NCI-H2227 treated with DMSO at 0.1 percent for 48 hours (cell line): ENCODE measurements around the gene MCRIP1.

Experiments used
- DNase-seq: peaks from one replicate; lab custom pipeline; 2025; lab: John Stamatoyannopoulos, UW

Gene MCRIP1

DNA sequence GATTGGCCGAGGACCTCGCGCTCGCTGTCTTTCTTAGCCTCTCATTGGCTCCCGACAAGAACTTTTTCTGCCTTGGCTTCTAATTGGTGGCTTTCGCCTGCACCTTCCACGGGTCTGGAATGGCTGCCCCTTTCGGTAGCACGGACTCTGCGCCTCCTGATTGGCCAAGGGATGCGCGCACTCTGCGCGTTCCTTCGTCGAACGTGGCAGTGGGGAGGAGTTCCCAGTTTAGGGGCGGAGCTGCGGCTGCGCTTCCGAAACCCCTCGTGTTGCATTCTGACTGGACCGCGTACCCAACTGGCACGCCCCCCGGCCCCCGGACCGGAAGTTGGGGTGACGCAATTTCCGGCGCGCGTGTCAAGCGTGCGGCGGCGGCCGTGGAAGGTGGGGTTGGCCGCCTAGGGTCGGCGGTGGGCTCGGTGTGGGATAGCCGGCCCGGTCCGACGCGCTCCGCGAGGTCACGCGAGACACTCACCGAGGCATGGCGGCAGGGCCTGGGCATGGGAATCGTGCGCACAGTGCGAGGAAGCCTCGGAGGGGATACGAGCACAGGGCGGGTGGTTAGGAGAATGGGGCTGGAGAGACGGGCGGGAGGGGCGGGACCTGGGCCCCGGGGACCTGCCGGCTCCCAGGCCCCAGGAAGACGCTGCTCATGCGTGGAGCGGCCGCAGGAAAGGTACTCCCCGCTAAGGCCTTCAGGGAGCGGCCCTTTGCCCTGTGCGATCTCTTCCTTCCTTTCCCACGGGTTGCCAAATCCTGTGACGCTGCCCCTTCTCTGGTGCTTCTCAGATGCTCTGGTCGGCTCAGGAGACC, 27.9 kb upstream of the MCRIP1 start:
- DNase-seq = peak; percentile 99

- DNase-seq = no peak
These were observed 27.0 kb upstream of the MCRIP1 start, which contains the start of gene P4HB for GRCh38 chr17:81859906-81860755. TSS of gene P4HB (minus strand) at chr17:81860535. CDS start at chr17:81860471, 64 bp downstream.

- DNase-seq = no peak
These were observed 26.1 kb upstream of the MCRIP1 start for GRCh38 chr17:81858967-81859905.

GRCh38 chr17:81858170-81858966, 25.3 kb upstream of the MCRIP1 start:
- DNase-seq = no peak

- no peak for DNase-seq
These were observed 22.1 kb upstream of the MCRIP1 start for GRCh38 chr17:81854974-81855774.

GRCh38 chr17:81852237-81852636, 19.1 kb upstream of the MCRIP1 start:
- no peak for DNase-seq

- no peak for DNase-seq
These were observed 18.3 kb upstream of the MCRIP1 start for GRCh38 chr17:81851423-81851822.

DNA sequence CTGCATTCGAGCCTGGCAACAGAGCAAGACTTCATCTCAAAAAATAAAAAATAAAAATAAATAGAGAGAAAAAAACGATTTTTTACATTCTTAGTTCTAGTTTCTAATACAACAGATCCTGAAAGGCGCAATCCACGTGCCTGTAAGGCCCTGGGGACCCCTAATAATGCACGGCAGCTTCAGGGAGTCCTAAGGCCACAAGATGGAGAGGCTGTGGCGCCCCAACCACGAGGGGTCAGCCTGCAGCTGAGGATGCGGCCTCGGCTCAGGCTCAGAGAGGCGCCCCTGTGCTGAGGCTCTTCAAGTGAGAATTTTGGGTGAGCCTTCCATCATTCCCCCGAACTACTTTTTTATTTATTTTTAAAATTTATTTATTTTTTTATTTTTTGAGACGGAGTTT, 16.4 kb upstream of the MCRIP1 start:
- DNase-seq = no peak

DNA sequence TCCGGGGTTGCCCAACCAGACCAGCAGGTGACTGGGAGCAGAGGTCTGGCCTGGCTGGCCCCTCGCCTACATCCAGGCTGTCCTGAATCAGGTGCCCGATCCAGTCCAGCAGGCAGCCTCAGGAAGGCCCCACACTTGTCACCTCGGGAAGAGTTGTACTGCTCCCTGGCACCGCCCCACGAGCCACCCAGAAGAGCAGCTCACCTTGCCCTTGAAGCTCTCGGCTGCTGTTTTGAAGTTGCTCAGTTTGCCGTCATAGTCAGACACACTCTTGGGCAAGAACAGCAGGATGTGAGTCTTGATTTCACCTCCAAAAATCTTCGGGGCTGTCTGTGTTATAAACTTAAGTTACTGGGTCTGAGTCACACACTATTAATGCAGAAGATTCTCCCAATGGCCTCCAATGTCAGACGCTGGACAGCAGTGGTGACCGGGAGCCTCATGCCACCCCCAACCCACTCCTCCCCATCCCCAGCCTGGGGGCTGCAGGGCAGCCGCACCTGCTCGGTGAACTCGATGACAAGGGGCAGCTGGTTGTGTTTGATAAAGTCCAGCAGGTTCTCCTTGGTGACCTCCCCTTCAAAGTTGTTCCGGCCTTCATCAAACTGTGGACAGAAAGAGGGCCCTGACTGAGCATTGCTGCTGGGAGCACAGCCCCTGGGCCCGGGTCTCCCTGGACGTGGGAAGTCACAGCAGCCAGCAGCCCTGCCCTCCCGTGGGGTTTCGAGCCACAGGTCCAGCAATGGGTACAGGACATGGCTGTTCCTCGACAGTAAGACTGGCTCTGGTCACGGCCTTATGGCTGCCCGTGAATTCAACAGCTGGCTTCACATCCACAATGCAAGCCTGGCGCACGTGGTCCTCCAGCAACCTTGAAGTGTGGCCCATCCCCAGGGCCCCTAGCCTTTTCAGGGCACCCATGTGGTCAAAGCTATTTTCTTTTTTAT, 13.9 kb upstream of the MCRIP1 start:
- no peak for DNase-seq

- no peak for DNase-seq
These were observed 13.0 kb upstream of the MCRIP1 start for GRCh38 chr17:81845881-81846742.

GRCh38 chr17:81845361-81845760, 12.3 kb upstream of the MCRIP1 start:
- no peak for DNase-seq

DNA sequence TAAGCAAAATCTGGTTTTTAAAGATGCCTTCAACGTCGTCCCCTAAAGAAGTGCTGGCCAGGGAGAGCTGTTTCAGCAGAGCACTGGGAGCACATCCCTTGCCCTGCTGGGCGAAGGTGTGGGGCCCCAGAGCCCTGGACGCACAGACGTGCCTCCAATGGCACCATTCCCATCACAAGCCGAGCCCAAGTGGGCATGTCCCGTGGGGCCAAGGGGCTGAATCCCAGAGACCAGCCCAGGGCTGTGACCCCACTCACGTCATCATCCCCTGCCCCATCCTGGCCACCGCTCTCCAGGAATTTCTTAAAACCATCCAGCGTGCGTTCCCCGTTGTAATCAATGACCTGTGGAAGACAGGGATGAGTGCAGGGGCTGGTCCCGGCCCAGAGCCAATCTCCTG, 11.8 kb upstream of the MCRIP1 start:
- no peak for DNase-seq

GRCh38 chr17:81844327-81844851, 11.3 kb upstream of the MCRIP1 start:
- no peak for DNase-seq

- no peak for DNase-seq
These were observed 10.7 kb upstream of the MCRIP1 start for GRCh38 chr17:81843713-81844326.

DNA sequence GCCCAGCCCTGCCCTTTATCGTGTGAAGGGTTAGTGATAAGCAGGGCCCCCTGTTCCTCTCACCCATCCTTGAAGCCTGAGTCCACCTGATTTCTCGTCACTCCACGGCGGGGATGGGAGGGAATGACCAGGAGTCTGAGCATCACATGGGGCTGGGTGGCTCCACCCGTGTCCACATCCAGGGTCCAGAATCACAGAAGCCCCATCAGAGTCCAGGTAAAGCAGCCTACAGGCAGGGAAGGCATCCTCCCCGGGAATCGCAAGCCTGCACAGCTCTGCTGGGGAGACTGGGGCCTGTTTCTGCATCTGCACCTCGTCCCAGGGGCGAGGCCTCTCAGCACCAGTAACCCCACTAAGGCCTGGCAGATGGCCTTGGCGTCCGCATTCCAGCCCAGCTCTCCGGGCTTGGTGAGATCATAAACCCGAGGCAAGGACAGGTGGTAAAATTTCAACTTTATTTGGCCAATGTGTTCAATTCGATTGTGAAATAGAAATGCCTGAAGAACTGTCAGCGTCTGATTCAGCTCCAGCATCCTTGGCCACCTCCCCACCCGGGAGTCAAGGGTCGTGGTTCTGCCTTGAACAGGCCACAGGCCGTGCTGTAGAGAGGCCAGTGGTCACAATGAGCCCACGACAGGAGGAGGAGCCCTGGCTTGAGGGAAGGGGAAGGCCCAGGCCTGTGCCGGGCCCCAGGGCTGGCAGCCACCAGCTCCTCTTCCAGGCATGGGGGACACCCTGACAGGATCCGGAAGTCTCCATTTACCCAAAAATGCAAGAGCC, 9.8 kb upstream of the MCRIP1 start:
- DNase-seq = no peak

DNA sequence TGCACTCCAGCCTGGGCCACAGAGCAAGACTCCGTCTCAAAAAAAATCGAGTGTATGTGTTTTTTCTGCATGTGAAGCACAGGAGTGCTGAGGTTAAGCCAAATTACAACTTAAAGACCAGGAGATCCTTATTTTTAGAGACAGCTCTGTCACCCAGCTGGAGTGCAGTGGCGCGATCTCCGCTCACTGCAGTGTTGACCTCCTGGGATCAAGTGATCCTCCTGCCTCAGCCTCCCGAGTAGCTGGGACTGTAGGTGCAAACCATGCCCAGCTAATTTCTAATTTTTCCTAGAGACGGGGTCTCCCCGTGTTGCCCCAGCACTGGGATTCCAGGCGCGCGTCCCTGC, 9.3 kb upstream of the MCRIP1 start:
- DNase-seq = no peak

DNA sequence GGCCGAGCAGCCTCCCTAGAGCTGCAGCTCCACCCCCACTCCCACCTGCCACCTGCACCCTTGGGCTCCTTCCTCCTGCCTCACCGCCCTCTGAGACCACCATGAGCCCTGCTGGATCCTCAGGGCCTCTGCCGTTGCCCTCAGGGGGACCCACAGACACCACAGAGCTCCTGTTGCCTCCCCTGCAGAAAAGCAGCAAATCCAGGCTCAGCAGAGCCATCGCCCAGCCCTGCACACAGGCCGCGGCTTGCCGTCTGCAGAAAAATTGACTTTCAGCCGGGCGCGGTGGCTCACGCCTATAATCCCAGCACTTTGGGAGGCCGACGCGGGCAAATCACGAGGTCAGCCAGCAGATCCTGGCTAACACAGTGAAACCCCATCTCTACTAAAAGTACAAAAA, 8.8 kb upstream of the MCRIP1 start:
- DNase-seq = no peak
